WTC11 (cell line): ENCODE data around the gene RTN4RL1.

ENCODE experiments used
- CTCF ChIP-seq: fragments of 200-600 bp; IDR thresholded peaks from 2 replicates; pipeline ENCODE4 v1.8.0; 2022; ENCODE audit warnings: antibody characterized with exemption
- ESRRA ChIP-seq: sonication (generic); formaldehyde crosslinking; IDR thresholded peaks from 2 replicates; pipeline ENCODE4 v1.8.1; 2022; ENCODE audit warnings: mild to moderate bottlenecking, missing genetic modification reagents, borderline replicate concordance
- FOXJ3 ChIP-seq: sonication (generic); formaldehyde crosslinking; IDR thresholded peaks from 2 replicates; pipeline ENCODE4 v1.9.0; 2021; ENCODE audit warnings: missing genetic modification reagents, mild to moderate bottlenecking, borderline replicate concordance
- FOXK1 ChIP-seq: sonication (generic); formaldehyde crosslinking; IDR thresholded peaks from 2 replicates; pipeline ENCODE4 v1.8.0; 2022; ENCODE audit warnings: mild to moderate bottlenecking, moderate library complexity, missing genetic modification reagents
- GABPB1 ChIP-seq: sonication (generic); formaldehyde crosslinking; IDR thresholded peaks from 2 replicates; pipeline ENCODE4 v1.8.1; 2023; ENCODE audit warnings: mild to moderate bottlenecking, missing genetic modification reagents
- MAX ChIP-seq: sonication (generic); formaldehyde crosslinking; IDR thresholded peaks from 2 replicates; pipeline ENCODE4 v1.8.0; 2022; ENCODE audit warnings: mild to moderate bottlenecking, missing genetic modification reagents
- NR1H2 ChIP-seq: sonication (generic); formaldehyde crosslinking; IDR thresholded peaks from 2 replicates; pipeline ENCODE4 v1.9.0; 2021; ENCODE audit warnings: mild to moderate bottlenecking, moderate library complexity, missing genetic modification reagents
- RORB ChIP-seq: fragments of 250-450 bp; sonication (Bioruptor Pico); IDR thresholded peaks from 2 replicates; pipeline ENCODE4 v1.9.0; 2021; ENCODE audit warnings: mild to moderate bottlenecking
- SP1 ChIP-seq: sonication (generic); formaldehyde crosslinking; conservative IDR thresholded peaks from 2 replicates; pipeline ENCODE4 v1.8.1; 2022; ENCODE audit warnings: missing genetic modification reagents
- USF2 ChIP-seq: sonication (generic); formaldehyde crosslinking; IDR thresholded peaks from 2 replicates; pipeline ENCODE4 v1.8.1; 2023; ENCODE audit warnings: mild to moderate bottlenecking, missing genetic modification reagents, moderate library complexity
- ZNF671 ChIP-seq: fragments of 250-450 bp; sonication (Bioruptor Pico); IDR thresholded peaks from 2 replicates; pipeline ENCODE4 v1.8.0; 2021; ENCODE audit warnings: mild to moderate bottlenecking
- ZSCAN18 ChIP-seq: fragments of 250-450 bp; sonication (Bioruptor Pico); IDR thresholded peaks from 2 replicates; pipeline ENCODE4 v2.1.2; 2022; ENCODE audit warnings: mild to moderate bottlenecking, moderate library complexity

- no peak for TF ChIP-seq MAX (CRISPR knock-in tag)
- TF ChIP-seq CTCF, result no peak
- no peak for TF ChIP-seq ESRRA
- no peak for TF ChIP-seq ZSCAN18 (CRISPR knock-in tag)
- TF ChIP-seq FOXK1 (CRISPR knock-in tag), result no peak
- no peak for TF ChIP-seq ZNF671 (CRISPR knock-in tag)
- TF ChIP-seq GABPB1, result no peak
- TF ChIP-seq SP1 (CRISPR knock-in tag), result no peak
- no peak for TF ChIP-seq USF2 (CRISPR knock-in tag)
- no peak for TF ChIP-seq FOXJ3 (CRISPR knock-in tag)
- no peak for TF ChIP-seq RORB (CRISPR knock-in tag)
- TF ChIP-seq NR1H2, result no peak
Measured at GRCh38 chr17:2016494-2016893, 8.6 kb downstream of the RTN4RL1 start.
